ENCODE measurements around the gene COMT.

Gene COMT

DNA sequence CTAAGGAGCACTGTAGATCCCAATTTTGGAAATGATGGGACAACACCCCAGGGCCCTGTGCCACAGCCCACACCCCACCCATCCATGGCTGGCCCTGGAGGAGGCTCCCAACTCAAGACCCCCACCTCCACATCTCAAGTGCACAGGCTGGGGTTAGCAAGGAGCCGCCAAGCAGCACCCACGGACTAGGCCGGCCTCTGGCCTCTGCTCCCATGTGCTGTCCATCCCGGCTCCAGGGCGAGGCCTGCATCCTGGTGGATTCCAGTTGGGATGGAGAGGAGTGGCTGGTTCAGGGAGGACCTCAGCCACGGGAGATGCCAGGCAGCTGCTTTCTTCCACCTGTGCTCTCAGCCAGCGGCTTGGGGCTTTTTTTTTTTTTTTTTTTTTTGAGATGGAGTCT is 43.4 kb upstream of the COMT start:
- no peak for DNase-seq (ENCODE audit: extremely low spot score)
- TF ChIP-seq ZNF384 (IDR thresholded peaks at IDR 0.05) (no peak), ARNT (IDR thresholded peaks at IDR 0.05) (no peak), BHLHE40 (IDR thresholded peaks at IDR 0.05; ENCODE audit: borderline replicate concordance) (no peak), ELF4 (IDR thresholded peaks at IDR 0.05) (no peak), NFRKB (IDR thresholded peaks at IDR 0.05) (no peak), LEF1 (IDR thresholded peaks at IDR 0.05; ENCODE audit: borderline replicate concordance) (no peak)
- ChIA-PET POLR2A (interaction anchor here (1.4 kb wide), 1 partner anchor 42 kb away, joined by 6 read pairs; no protein-coding TSS in a partner anchor), CTCF (interaction anchor here (3.1 kb wide), 1 partner anchor 12 kb away, joined by 10 read pairs; no protein-coding TSS in a partner anchor)

DNA sequence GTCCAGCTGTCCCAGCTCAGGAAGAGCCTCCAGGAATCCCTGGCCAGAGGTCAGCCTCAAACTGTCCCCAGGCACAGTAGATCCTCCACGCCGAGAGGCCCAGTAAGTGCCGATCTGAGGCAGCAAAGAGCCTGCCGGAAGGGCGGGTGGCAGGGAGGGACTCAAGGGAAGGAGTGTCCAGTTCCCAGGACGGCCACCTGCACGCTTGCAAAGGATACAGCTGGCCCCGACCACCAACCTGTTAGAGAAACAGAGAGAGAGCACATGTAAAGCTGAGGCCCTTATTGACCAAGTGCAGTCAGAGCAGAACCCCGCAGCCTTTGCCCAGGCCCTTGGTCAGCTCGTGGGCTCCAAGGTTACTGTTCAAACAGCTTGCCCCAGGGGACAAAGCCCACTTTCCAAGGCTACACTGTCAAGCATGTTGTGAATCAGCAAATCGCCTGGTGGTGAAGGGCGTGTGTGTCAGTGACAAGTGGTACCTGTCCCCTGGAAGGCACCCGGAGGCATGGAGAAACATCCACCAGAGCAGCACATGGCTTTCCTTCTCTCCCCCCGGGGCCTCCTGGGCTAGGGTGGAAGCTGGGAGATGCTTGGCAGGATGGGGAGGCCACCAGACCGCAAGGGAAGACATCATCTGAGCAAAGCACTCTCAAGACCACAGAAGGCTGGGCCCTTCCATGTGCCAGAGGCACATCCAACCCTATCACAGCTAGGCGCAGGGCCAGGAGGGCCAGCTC is 42.6 kb upstream of the COMT start:
- no peak for TF ChIP-seq ARNT (IDR thresholded peaks at IDR 0.05)
- no peak for TF ChIP-seq HDGF (IDR thresholded peaks at IDR 0.05; ENCODE audit: borderline replicate concordance)
- ChIA-PET CTCF (interaction anchor here (3.1 kb wide), 1 partner anchor 11 kb away, joined by 10 read pairs; no protein-coding TSS in a partner anchor), POLR2A (no interaction called here)
- no peak for DNase-seq (ENCODE audit: extremely low spot score)

DNA sequence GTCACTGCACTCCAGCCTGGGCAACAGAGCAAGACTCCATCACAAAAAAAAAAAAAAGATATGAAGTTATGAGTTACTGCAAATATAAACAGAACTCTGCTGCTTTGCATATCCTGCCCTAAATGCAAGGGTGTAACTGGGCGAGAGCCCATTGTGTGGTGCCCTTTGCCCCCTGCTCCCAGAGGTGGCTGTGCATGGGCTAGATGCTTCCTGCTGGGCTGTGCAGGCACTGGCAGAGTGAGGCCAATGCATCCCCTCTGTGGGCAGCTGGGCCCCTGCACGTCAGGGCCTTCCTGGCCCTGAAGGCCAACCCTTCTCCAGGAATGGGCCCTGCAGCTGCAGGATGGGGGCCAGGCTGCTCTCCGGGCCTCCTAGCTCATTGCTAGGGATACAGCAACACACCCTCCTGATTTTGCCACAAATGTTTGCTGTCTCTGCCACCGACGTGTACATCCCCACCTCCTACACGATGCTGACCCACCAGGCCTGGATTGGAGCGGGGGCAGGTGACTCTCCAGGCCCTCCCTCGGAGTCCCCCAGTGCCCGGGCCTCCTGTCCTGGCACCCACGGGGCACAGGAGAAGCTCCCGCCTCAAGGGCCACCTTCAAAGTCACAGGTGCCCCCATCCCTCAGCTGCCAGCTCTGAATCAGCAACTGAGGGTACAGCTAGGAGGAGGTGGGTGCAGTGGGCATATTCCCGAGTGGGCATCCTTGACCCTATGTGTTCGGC is 40.7 kb upstream of the COMT start:
- ChIA-PET CTCF (interaction anchor here (1.5 to 3.1 kb wide), 2 partner anchors 9 to 170 kb away, joined by 4 to 10 read pairs; no protein-coding TSS in a partner anchor), POLR2A (interaction anchor here (1.4 kb wide), 1 partner anchor 46 kb away, joined by 3 read pairs; no protein-coding TSS in a partner anchor)
- no peak for TF ChIP-seq FOXA1 (IDR thresholded peaks at IDR 0.05)
- TF ChIP-seq FOXM1 (IDR thresholded peaks at IDR 0.05; ENCODE audit: borderline replicate concordance): no peak
- TF ChIP-seq BHLHE40 (IDR thresholded peaks at IDR 0.05; ENCODE audit: borderline replicate concordance): no peak
- TF ChIP-seq ARNT (IDR thresholded peaks at IDR 0.05): no peak
- TF ChIP-seq, protein P1, sequence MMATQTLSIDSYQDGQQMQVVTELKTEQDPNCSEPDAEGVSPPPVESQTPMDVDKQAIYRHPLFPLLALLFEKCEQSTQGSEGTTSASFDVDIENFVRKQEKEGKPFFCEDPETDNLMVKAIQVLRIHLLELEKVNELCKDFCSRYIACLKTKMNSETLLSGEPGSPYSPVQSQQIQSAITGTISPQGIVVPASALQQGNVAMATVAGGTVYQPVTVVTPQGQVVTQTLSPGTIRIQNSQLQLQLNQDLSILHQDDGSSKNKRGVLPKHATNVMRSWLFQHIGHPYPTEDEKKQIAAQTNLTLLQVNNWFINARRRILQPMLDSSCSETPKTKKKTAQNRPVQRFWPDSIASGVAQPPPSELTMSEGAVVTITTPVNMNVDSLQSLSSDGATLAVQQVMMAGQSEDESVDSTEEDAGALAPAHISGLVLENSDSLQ (IDR thresholded peaks at IDR 0.05): no peak
- no peak for TF ChIP-seq ZNF384 (IDR thresholded peaks at IDR 0.05)
- TF ChIP-seq NFRKB (IDR thresholded peaks at IDR 0.05): no peak
- no peak for TF ChIP-seq L3MBTL2 (conservative IDR thresholded peaks at IDR 0.05)
- TF ChIP-seq LEF1 (IDR thresholded peaks at IDR 0.05; ENCODE audit: borderline replicate concordance): no peak
- no peak for TF ChIP-seq ELF4 (IDR thresholded peaks at IDR 0.05)
- no peak for TF ChIP-seq SP1 (IDR thresholded peaks at IDR 0.05)
- TF ChIP-seq HDGF (IDR thresholded peaks at IDR 0.05; ENCODE audit: borderline replicate concordance): no peak
- no peak for TF ChIP-seq CTBP1 (IDR thresholded peaks at IDR 0.05; ENCODE audit: borderline replicate concordance)
- no peak for DNase-seq (ENCODE audit: extremely low spot score)

DNA sequence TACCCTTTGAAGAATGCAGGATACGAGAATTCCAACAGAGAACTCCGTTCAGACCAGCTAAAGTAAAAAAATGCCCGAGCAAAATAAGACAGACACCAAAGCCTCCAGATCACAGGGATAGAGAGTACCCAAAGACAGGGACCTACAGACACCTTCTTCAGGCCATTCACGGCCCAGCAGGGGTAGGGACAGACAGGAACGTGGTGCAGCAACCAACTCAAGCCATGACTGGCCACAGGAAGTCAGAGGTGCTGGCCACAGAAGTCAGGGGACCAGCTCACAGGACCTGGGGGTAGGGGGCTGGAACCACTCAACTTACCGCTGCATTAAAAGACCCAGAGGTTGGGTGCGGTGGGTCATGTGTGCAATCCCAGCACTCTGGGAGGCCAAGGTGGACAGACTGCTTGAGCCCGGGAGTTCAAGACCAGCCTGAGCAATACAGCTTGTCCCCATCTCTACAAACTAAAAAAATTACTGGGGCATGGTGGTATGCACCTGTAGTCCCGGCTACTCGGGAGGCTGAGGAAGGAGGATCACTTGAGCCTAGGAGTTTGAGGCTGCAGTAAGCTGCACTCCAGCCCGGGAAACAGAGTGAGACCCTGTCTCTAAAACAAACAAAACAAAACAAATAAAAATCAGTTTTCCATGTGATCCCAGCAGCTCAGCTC is 39.9 kb upstream of the COMT start:
- no peak for DNase-seq (ENCODE audit: extremely low spot score)
- no peak for TF ChIP-seq NFRKB (IDR thresholded peaks at IDR 0.05)
- no peak for TF ChIP-seq FOXM1 (IDR thresholded peaks at IDR 0.05; ENCODE audit: borderline replicate concordance)
- TF ChIP-seq LEF1 (IDR thresholded peaks at IDR 0.05; ENCODE audit: borderline replicate concordance): no peak
- TF ChIP-seq FOXA1 (IDR thresholded peaks at IDR 0.05): no peak
- TF ChIP-seq ELF4 (IDR thresholded peaks at IDR 0.05): no peak
- TF ChIP-seq FOXK2 (IDR thresholded peaks at IDR 0.05): no peak
- TF ChIP-seq TARDBP (IDR thresholded peaks at IDR 0.05): no peak
- TF ChIP-seq ARNT (IDR thresholded peaks at IDR 0.05): no peak
- TF ChIP-seq L3MBTL2 (conservative IDR thresholded peaks at IDR 0.05): no peak
- no peak for TF ChIP-seq ZNF384 (IDR thresholded peaks at IDR 0.05)
- TF ChIP-seq BHLHE40 (IDR thresholded peaks at IDR 0.05; ENCODE audit: borderline replicate concordance): no peak
- TF ChIP-seq, protein P1 (IDR thresholded peaks at IDR 0.05): no peak
- no peak for TF ChIP-seq CTBP1 (IDR thresholded peaks at IDR 0.05; ENCODE audit: borderline replicate concordance)
- TF ChIP-seq SP1 (IDR thresholded peaks at IDR 0.05): no peak
- TF ChIP-seq HDGF (IDR thresholded peaks at IDR 0.05; ENCODE audit: borderline replicate concordance): no peak
- TF ChIP-seq SUZ12 (IDR thresholded peaks at IDR 0.05): no peak
- POLR2A ChIA-PET: interaction anchor here (1.4 to 1.9 kb wide), 2 partner anchors 46 kb away, joined by 3 to 6 read pairs; no protein-coding TSS in a partner anchor
- CTCF ChIA-PET: interaction anchor here (1.1 to 1.5 kb wide), 2 partner anchors 8 to 171 kb away, joined by 4 to 5 read pairs; no protein-coding TSS in a partner anchor

DNA sequence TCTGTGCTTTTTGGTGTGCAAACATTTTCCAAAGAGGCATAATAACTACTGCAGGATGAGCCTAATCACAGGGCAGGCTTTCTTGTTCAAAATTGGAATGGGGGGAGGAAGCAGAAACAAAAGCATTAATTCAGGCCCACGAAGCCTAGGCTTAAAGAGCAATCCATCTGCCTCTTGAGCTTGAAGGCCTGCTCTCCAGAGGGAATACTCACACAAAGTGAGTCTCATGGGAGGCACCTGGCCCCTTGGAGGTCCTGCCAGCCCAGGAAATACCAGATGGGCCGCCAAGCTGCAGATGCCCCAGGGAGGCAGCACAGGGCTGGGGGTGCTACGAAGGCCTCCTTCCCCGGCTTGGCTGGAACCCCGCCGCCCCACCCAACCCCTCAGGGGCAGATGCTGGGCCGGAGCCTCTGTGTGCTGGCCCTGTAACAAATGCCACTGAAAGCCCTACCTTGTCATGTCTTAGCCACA is 39.3 kb upstream of the COMT start:
- CTCF ChIA-PET: interaction anchor here (1.1 to 3.3 kb wide), 2 partner anchors 8 to 172 kb away, joined by 5 to 16 read pairs; no protein-coding TSS in a partner anchor
- no peak for DNase-seq (ENCODE audit: extremely low spot score)
- no peak for TF ChIP-seq ZNF384 (IDR thresholded peaks at IDR 0.05)
- no peak for TF ChIP-seq ARNT (IDR thresholded peaks at IDR 0.05)
- no peak for TF ChIP-seq BHLHE40 (IDR thresholded peaks at IDR 0.05; ENCODE audit: borderline replicate concordance)
- TF ChIP-seq HDGF (IDR thresholded peaks at IDR 0.05; ENCODE audit: borderline replicate concordance): no peak
- no peak for TF ChIP-seq FOXK2 (IDR thresholded peaks at IDR 0.05)
- no peak for TF ChIP-seq FOXM1 (IDR thresholded peaks at IDR 0.05; ENCODE audit: borderline replicate concordance)
- no peak for TF ChIP-seq TARDBP (IDR thresholded peaks at IDR 0.05)
- POLR2A ChIA-PET: interaction anchor here (1.9 kb wide), 1 partner anchor 46 kb away, joined by 6 read pairs; no protein-coding TSS in a partner anchor

DNA sequence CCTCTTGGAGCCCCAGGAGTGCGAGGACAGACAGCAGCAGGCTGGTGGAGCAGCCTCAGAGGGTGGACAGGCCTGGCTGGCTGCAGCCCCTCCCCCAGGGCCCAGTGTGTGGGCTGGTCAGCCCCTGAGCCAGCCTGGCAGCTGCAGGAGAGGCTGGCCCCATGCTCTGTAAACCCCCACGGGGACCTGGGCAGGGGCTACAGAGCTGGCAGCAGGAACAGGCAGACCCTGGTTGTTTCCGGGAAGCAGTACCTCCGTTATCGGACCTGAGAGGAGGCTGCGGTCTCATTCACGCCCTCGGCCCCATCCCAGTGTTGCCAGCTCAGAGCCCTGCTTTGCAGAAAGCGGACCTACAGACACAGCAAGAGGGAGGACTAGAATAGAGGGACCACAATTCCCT is 38.5 kb upstream of the COMT start:
- no peak for DNase-seq (ENCODE audit: extremely low spot score)
- no peak for TF ChIP-seq CTBP1 (IDR thresholded peaks at IDR 0.05; ENCODE audit: borderline replicate concordance)
- no peak for TF ChIP-seq FOXM1 (IDR thresholded peaks at IDR 0.05; ENCODE audit: borderline replicate concordance)
- TF ChIP-seq FOXK2 (IDR thresholded peaks at IDR 0.05): no peak
- no peak for TF ChIP-seq ARNT (IDR thresholded peaks at IDR 0.05)
- ChIA-PET CTCF (interaction anchor here (0.7 to 3.3 kb wide), 3 partner anchors 15 to 173 kb away, joined by 3 to 16 read pairs (median 3); no protein-coding TSS in a partner anchor), POLR2A (interaction anchor here (1.9 kb wide), 1 partner anchor 47 kb away, joined by 6 read pairs; no protein-coding TSS in a partner anchor)

All from HEK293T (cell line).